Mesendoderm (in vitro differentiated cells): ENCODE results near the gene IQCF6.

Experiments used
- DNase-seq: peaks from one replicate; pipeline ENCODE4 v3.0.0; 2013
- H2AK5ac ChIP-seq: 2 replicates; pipeline ENCODE4 v1.6.1; 2013; ENCODE audit warnings: low read length, inconsistent platforms
- H2BK120ac ChIP-seq: 2 replicates; pipeline ENCODE4 v1.6.1; 2013; ENCODE audit warnings: low read depth, mild to moderate bottlenecking, low read length, moderate library complexity, mixed read lengths
- H2BK15ac ChIP-seq: replicated peaks from 2 replicates; pipeline ENCODE4 v1.6.1; 2013; ENCODE audit warnings: low read depth, mild to moderate bottlenecking, moderate library complexity
- H2BK5ac ChIP-seq: 2 replicates; pipeline ENCODE4 v1.6.1; 2013; ENCODE audit warnings: low read length, inconsistent platforms
- H3K18ac ChIP-seq: 2 replicates; pipeline ENCODE4 v1.6.1; 2013; ENCODE audit warnings: mild to moderate bottlenecking, low read length, mixed read lengths
- H3K23ac ChIP-seq: one replicate; pipeline ENCODE4 v1.6.1; 2013; ENCODE audit warnings: low read length
- H3K27ac ChIP-seq: 2 replicates; pipeline ENCODE4 v1.5.1; 2013; ENCODE audit warnings: low read depth, mild to moderate bottlenecking, inconsistent platforms, low read length, moderate library complexity
- H3K27me3 ChIP-seq: 2 replicates; pipeline ENCODE4 v1.6.1; 2013; ENCODE audit warnings: low read length, control low read depth, mild to moderate bottlenecking, inconsistent platforms; ENCODE audit not compliant: insufficient read depth, poor library complexity
- H3K36me3 ChIP-seq: 2 replicates; pipeline ENCODE4 v1.6.1; 2013; ENCODE audit warnings: low read length, inconsistent platforms; ENCODE audit not compliant: control insufficient read depth, insufficient read depth
- H3K4ac ChIP-seq: one replicate; pipeline ENCODE4 v1.6.1; 2013; ENCODE audit warnings: low read depth, mild to moderate bottlenecking, low read length, moderate library complexity
- H3K4me1 ChIP-seq: 2 replicates; pipeline ENCODE4 v1.6.1; 2013; ENCODE audit warnings: low read depth, low read length, inconsistent platforms; ENCODE audit not compliant: control insufficient read depth
- H3K4me2 ChIP-seq: 2 replicates; pipeline ENCODE4 v1.6.1; 2013; ENCODE audit warnings: low read length
- H3K4me3 ChIP-seq: 2 replicates; pipeline ENCODE4 v1.5.1; 2013; ENCODE audit warnings: mild to moderate bottlenecking, low read length
- H3K56ac ChIP-seq: one replicate; pipeline ENCODE4 v1.6.1; 2013; ENCODE audit warnings: low read length
- H3K79me1 ChIP-seq: 2 replicates; pipeline ENCODE4 v1.6.1; 2013; ENCODE audit warnings: low read length, inconsistent platforms
- H3K79me2 ChIP-seq: 2 replicates; pipeline ENCODE4 v1.6.1; 2013; ENCODE audit warnings: mild to moderate bottlenecking, low read length; ENCODE audit not compliant: control insufficient read depth, insufficient read depth
- H3K9ac ChIP-seq: 2 replicates; pipeline ENCODE4 v1.6.1; 2013; ENCODE audit warnings: low read length, inconsistent platforms
- H4K5ac ChIP-seq: one replicate; pipeline ENCODE4 v1.6.1; 2013; ENCODE audit warnings: low read length
- H4K8ac ChIP-seq: one replicate; pipeline ENCODE4 v1.6.1; 2013; ENCODE audit warnings: low read depth, mild to moderate bottlenecking, control low read depth, low read length, moderate library complexity
- WGBS: extraction: QIAGEN DNeasy Blood & Tissue Kit; methylation state at CpG from one replicate; pipeline ENCODE4 v1.1.7; 2013; ENCODE audit warnings: low lambda C conversion rate, missing lambda C conversion rate; ENCODE audit not compliant: insufficient coverage; ENCODE audit errors: extremely low coverage; 5-methylcytosine and 5-hydroxymethylcytosine counted together

The IQCF6 gene

GRCh38 chr3:51815614-51816013 is 36.6 kb upstream of the IQCF6 start:
- Histone ChIP-seq H3K36me3 (no peaks in the 10 kb centered on the region), H3K23ac (no peak overlapping the region), H4K8ac (no peak overlapping the region), H3K79me2 (no peaks in the 10 kb centered on the region), H2BK120ac (no peak overlapping the region), H3K4me3 (no peak overlapping the region), H3K79me1 (no peaks in the 10 kb centered on the region), H3K9ac (no peak overlapping the region), H3K27ac (no peak overlapping the region), H2AK5ac (no peak overlapping the region), H3K4ac (no peak overlapping the region), H2BK5ac (no peak overlapping the region), H3K18ac (no peak overlapping the region), H3K27me3 (no peaks in the 10 kb centered on the region), H3K4me2 (no peak overlapping the region), H3K4me1 (no peaks in the 10 kb centered on the region), H3K56ac (peak overlapping the region; percentile 36), H2BK15ac (no peak overlapping the region), H4K5ac (no peak overlapping the region)
- no CpG with 5 or more reads among the region's 4 CpGs for WGBS
- DNase-seq = no peak

- Histone ChIP-seq H3K4me3 (no peak overlapping the region), H4K8ac (no peak overlapping the region), H3K9ac (no peak overlapping the region), H3K79me2 (no peaks in the 10 kb centered on the region), H3K36me3 (no peaks in the 10 kb centered on the region), H3K27me3 (no peaks in the 10 kb centered on the region), H2BK15ac (no peak overlapping the region), H3K4ac (no peak overlapping the region), H4K5ac (no peak overlapping the region), H2BK5ac (no peak overlapping the region), H3K4me1 (no peaks in the 10 kb centered on the region), H3K27ac (no peak overlapping the region), H2BK120ac (no peak overlapping the region), H3K4me2 (no peak overlapping the region), H3K23ac (no peak overlapping the region), H2AK5ac (no peak overlapping the region), H3K18ac (no peak overlapping the region), H3K56ac (no peak overlapping the region), H3K79me1 (no peaks in the 10 kb centered on the region)
- DNase-seq = no peak
- no CpG with 5 or more reads among the region's 3 CpGs for WGBS
Measured at GRCh38 chr3:51814034-51814433, 35.0 kb upstream of the IQCF6 start.

- no peak overlapping the region for H3K56ac ChIP-seq
- H3K27ac ChIP-seq = no peak overlapping the region
- no peak overlapping the region for H3K23ac ChIP-seq
- H3K36me3 ChIP-seq = no peaks in the 10 kb centered on the region
- H3K27me3 ChIP-seq = no peaks in the 10 kb centered on the region
- no peaks in the 10 kb centered on the region for H3K4me1 ChIP-seq
- H2AK5ac ChIP-seq = no peak overlapping the region
- no peak for DNase-seq
- WGBS = no CpG with 5 or more reads among the region's 6 CpGs
- no peak overlapping the region for H3K4me3 ChIP-seq
- H2BK15ac ChIP-seq = no peak overlapping the region
- no peaks in the 10 kb centered on the region for H3K79me1 ChIP-seq
- H3K9ac ChIP-seq = no peak overlapping the region
- H4K5ac ChIP-seq = no peak overlapping the region
- H3K4ac ChIP-seq = no peak overlapping the region
- no peak overlapping the region for H3K18ac ChIP-seq
- no peaks in the 10 kb centered on the region for H3K79me2 ChIP-seq
- H4K8ac ChIP-seq = no peak overlapping the region
- no peak overlapping the region for H2BK5ac ChIP-seq
- no peak overlapping the region for H2BK120ac ChIP-seq
- H3K4me2 ChIP-seq = no peak overlapping the region
Measured at GRCh38 chr3:51813539-51813938, 34.5 kb upstream of the IQCF6 start.

- no peak for DNase-seq
- H2BK120ac ChIP-seq = no peak overlapping the region
- H3K79me1 ChIP-seq = no peaks in the 10 kb centered on the region
- no peak overlapping the region for H4K5ac ChIP-seq
- no CpG with 5 or more reads among the region's 5 CpGs for WGBS
- no peak overlapping the region for H3K4ac ChIP-seq
- H3K36me3 ChIP-seq = no peaks in the 10 kb centered on the region
- H2AK5ac ChIP-seq = no peak overlapping the region
- no peaks in the 10 kb centered on the region for H3K4me1 ChIP-seq
- H3K9ac ChIP-seq = no peak overlapping the region
- H4K8ac ChIP-seq = no peak overlapping the region
- H3K4me3 ChIP-seq = no peak overlapping the region
- H3K27me3 ChIP-seq = no peaks in the 10 kb centered on the region
- H3K56ac ChIP-seq = no peak overlapping the region
- no peak overlapping the region for H3K23ac ChIP-seq
- H3K4me2 ChIP-seq = no peak overlapping the region
- no peak overlapping the region for H2BK15ac ChIP-seq
- H2BK5ac ChIP-seq = no peak overlapping the region
- H3K27ac ChIP-seq = no peak overlapping the region
- H3K18ac ChIP-seq = no peak overlapping the region
- no peaks in the 10 kb centered on the region for H3K79me2 ChIP-seq
Measured at GRCh38 chr3:51808934-51809333, 29.9 kb upstream of the IQCF6 start.

- H3K18ac ChIP-seq = no peak overlapping the region
- peak overlapping the region; percentile 98 for H2BK5ac ChIP-seq
- H2BK120ac ChIP-seq = no peak overlapping the region
- H2BK15ac ChIP-seq = no peak overlapping the region
- H3K4ac ChIP-seq = peak overlapping the region; percentile 97
- no peak overlapping the region for H3K23ac ChIP-seq
- H2AK5ac ChIP-seq = no peak overlapping the region
- H3K27me3 ChIP-seq = no peaks in the 10 kb centered on the region
- H3K4me2 ChIP-seq = peak overlapping the region; percentile 22
- no peak overlapping the region for H4K5ac ChIP-seq
- peak overlapping the region; percentile 82 for H3K56ac ChIP-seq
- no peak overlapping the region for H3K4me3 ChIP-seq
- H4K8ac ChIP-seq = no peak overlapping the region
- WGBS = no CpG with 5 or more reads among the region's 11 CpGs
- peaks cover 13% of the 10 kb centered on the region for H3K4me1 ChIP-seq
- peak overlapping the region; percentile 85 for H3K27ac ChIP-seq
- peak overlapping the region; percentile 59 for H3K9ac ChIP-seq
- H3K79me1 ChIP-seq = no peaks in the 10 kb centered on the region
- no peaks in the 10 kb centered on the region for H3K36me3 ChIP-seq
- H3K79me2 ChIP-seq = peaks cover 2% of the 10 kb centered on the region
- peak; percentile 99 for DNase-seq
Measured at GRCh38 chr3:51802106-51802703, 23.2 kb upstream of the IQCF6 start.

- Histone ChIP-seq H3K4ac (peak overlapping the region; percentile 81), H3K4me3 (no peak overlapping the region), H3K27ac (peak overlapping the region; percentile 85), H3K36me3 (no peaks in the 10 kb centered on the region), H2BK120ac (peak overlapping the region; percentile 92), H2AK5ac (peak overlapping the region; percentile 15), H3K23ac (no peak overlapping the region), H3K4me2 (peak overlapping the region; percentile 3), H3K9ac (peak overlapping the region; percentile 65), H4K5ac (peak overlapping the region; percentile 43), H3K4me1 (peaks cover 13% of the 10 kb centered on the region), H3K79me2 (peaks cover 2% of the 10 kb centered on the region), H3K27me3 (no peaks in the 10 kb centered on the region), H3K18ac (peak overlapping the region; percentile 61), H2BK5ac (peak overlapping the region; percentile 77), H2BK15ac (no peak overlapping the region), H3K79me1 (no peaks in the 10 kb centered on the region), H3K56ac (peak overlapping the region; percentile 82), H4K8ac (no peak overlapping the region)
- peak; percentile 80 for DNase-seq
- WGBS = no CpG with 5 or more reads among the region's 5 CpGs
Measured at GRCh38 chr3:51800750-51801125, 21.7 kb upstream of the IQCF6 start.
